ENCODE measurements around the gene EPS8. TPM values are rescaled to one million over a fixed set of nuclear protein-coding genes. Genes with fewer than 3 reads are reported as not detected.

The EPS8 gene
- total RNA-seq, 1 experiment from 2014 or later, result 232 TPM

- H3K27me3 ChIP-seq (ENCODE audit: insufficient read depth, low read depth), result no peaks in the 10 kb centered on the region
- H3K9me3 ChIP-seq (ENCODE audit: insufficient read depth, low read depth), result no peaks in the 10 kb centered on the region
- H3K4me3 ChIP-seq, result peak overlapping the region; percentile 64; the same call in 1 of the 2 replicates
- H3K36me3 ChIP-seq (ENCODE audit: low read depth), result peaks cover 16% of the 10 kb centered on the region
- peak overlapping the region; percentile 98 for H3K4me2 ChIP-seq
- no TSS peak for BruUV-seq (replicated peaks)
- DNase-seq, result no peak
- H3F3A ChIP-seq (ENCODE audit: insufficient read depth, low read depth), result peaks cover 29% of the 10 kb centered on the region
- intact Hi-C loops (cut with micrococcal nuclease; ENCODE audit: unreplicated experiment), result loop anchor here (5.0 to 10.0 kb wide), 2 partner anchors 84 to 178 kb away; no protein-coding TSS in a partner anchor
- H3K4me1 ChIP-seq (replicated peaks; ENCODE audit: insufficient read depth), result peaks cover 41% of the 10 kb centered on the region
- no peaks in the 10 kb centered on the region for H3K9me2 ChIP-seq (ENCODE audit: insufficient read depth)
- ChIA-PET POLR2A (ENCODE audit: unreplicated experiment) (interaction anchor here (0.6 kb wide), 1 partner anchor 52 kb away, joined by 3 read pairs; no protein-coding TSS in a partner anchor), CTCF (no interaction called here)
- H4K20me1 ChIP-seq (ENCODE audit: insufficient read depth), result peaks cover 6% of the 10 kb centered on the region; the same call in 1 of the 2 replicates
- H3K27ac ChIP-seq, result peak overlapping the region; percentile 79; the same call in 1 of the 2 replicates
- peaks cover 70% of the 10 kb centered on the region for H3K79me2 ChIP-seq (ENCODE audit: low read depth)
- no peak overlapping the region for H2AFZ ChIP-seq
- TF ChIP-seq CTCF (conservative IDR thresholded peaks at IDR 0.05), result no peak
- no peak for TF ChIP-seq EZH2 (IDR thresholded peaks at IDR 0.05; ENCODE audit: low read depth)
Measured at GRCh38 chr12:15786772-15787171, 2.4 kb downstream of the EPS8 start.

- H3K4me3 ChIP-seq, result no peak overlapping the region
- no peaks in the 10 kb centered on the region for H3K27me3 ChIP-seq (ENCODE audit: insufficient read depth, low read depth)
- no peak for TF ChIP-seq EZH2 (IDR thresholded peaks at IDR 0.05; ENCODE audit: low read depth)
- no peak for TF ChIP-seq CTCF (conservative IDR thresholded peaks at IDR 0.05)
- intact Hi-C loops (cut with micrococcal nuclease; ENCODE audit: unreplicated experiment), result loop anchor here (10.0 kb wide), 1 partner anchor 182 kb away; no protein-coding TSS in a partner anchor
- no peak overlapping the region for H3K4me2 ChIP-seq
- peaks cover 21% of the 10 kb centered on the region for H3K36me3 ChIP-seq (ENCODE audit: low read depth)
- peaks cover 6% of the 10 kb centered on the region; the same call in 1 of the 2 replicates for H4K20me1 ChIP-seq (ENCODE audit: insufficient read depth)
- H3K4me1 ChIP-seq (replicated peaks; ENCODE audit: insufficient read depth), result peaks cover 40% of the 10 kb centered on the region
- H3K9me2 ChIP-seq (ENCODE audit: insufficient read depth), result no peaks in the 10 kb centered on the region
- H3K9me3 ChIP-seq (ENCODE audit: insufficient read depth, low read depth), result no peaks in the 10 kb centered on the region
- H3K27ac ChIP-seq, result no peak overlapping the region
- peaks cover 99% of the 10 kb centered on the region for H3K79me2 ChIP-seq (ENCODE audit: low read depth)
- BruUV-seq (replicated peaks), result no TSS peak
- no peak overlapping the region for H2AFZ ChIP-seq
- peaks cover 13% of the 10 kb centered on the region; the same call in 1 of the 2 replicates for H3F3A ChIP-seq (ENCODE audit: insufficient read depth, low read depth)
- POLR2A ChIA-PET (ENCODE audit: unreplicated experiment), result no interaction called here
- CTCF ChIA-PET, result no interaction called here
- no peak for DNase-seq
Measured at GRCh38 chr12:15783288-15783687, 5.9 kb downstream of the EPS8 start.

- Histone ChIP-seq H3K27ac (no peak overlapping the region), H3K9me2 (ENCODE audit: insufficient read depth) (no peaks in the 10 kb centered on the region), H2AFZ (no peak overlapping the region), H3K36me3 (ENCODE audit: low read depth) (peaks cover 21% of the 10 kb centered on the region), H3K4me3 (no peak overlapping the region), H3K27me3 (ENCODE audit: insufficient read depth, low read depth) (no peaks in the 10 kb centered on the region), H3K4me2 (no peak overlapping the region), H4K20me1 (ENCODE audit: insufficient read depth) (peaks cover 6% of the 10 kb centered on the region; the same call in 1 of the 2 replicates), H3K4me1 (replicated peaks; ENCODE audit: insufficient read depth) (peaks cover 39% of the 10 kb centered on the region), H3K9me3 (ENCODE audit: insufficient read depth, low read depth) (no peaks in the 10 kb centered on the region), H3F3A (ENCODE audit: insufficient read depth, low read depth) (0 out of 2 replicates have a peak, but pooled peaks cover 7% of the 10 kb centered on the region), H3K79me2 (ENCODE audit: low read depth) (peaks cover 99% of the 10 kb centered on the region)
- TF ChIP-seq EZH2 (IDR thresholded peaks at IDR 0.05; ENCODE audit: low read depth) (no peak), CTCF (conservative IDR thresholded peaks at IDR 0.05) (no peak)
- no TSS peak for BruUV-seq (replicated peaks)
- intact Hi-C loops (cut with micrococcal nuclease; ENCODE audit: unreplicated experiment), result loop anchor here (10.0 kb wide), 1 partner anchor 182 kb away; no protein-coding TSS in a partner anchor
- POLR2A ChIA-PET (ENCODE audit: unreplicated experiment), result no interaction called here
- DNase-seq, result no peak
- CTCF ChIA-PET, result no interaction called here
Measured at GRCh38 chr12:15782667-15783066, 6.5 kb downstream of the EPS8 start.

Data from PC-9 (cell line).